Measurements from ENCODE around the gene RAPGEF5.

RAPGEF5 gene

DNA sequence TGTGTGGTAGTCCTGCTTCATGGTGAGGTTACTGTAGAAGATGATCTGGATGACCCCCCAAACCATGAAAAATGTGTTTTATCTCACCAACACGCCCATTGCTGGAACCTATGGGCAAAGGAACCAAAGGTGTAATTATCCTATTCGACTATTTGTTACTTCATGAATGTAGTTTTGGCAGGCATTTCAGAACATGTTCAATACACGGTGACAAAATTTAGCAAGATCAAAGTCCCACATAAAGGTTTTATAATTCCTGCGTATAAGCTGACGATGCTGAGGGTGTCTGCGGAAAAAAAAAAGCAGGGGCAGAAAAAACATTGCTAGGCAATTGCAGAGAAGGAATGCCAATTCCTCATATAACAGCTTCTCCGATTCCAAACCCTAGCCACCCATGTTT lies 13.3 kb downstream of the RAPGEF5 start:
- no peak for DNase-seq

DNA sequence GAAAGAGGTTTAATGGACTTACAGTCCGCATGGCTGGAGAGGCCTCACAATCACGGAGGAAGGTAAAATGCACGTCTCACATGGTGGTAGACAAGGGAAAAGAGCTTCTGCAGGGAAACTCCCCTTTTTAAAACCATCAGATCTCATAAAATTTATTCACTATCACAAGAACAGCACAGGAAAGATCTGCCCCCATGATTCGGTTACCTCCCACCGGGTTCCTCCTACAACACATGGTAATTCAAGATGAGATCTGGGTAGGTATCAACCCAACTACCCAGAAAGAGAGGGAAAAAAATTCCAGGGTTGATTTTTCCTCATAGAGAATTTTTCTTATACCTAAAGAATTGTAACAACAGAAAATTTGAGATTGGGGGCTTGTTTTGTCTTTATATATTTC lies 13.9 kb downstream of the RAPGEF5 start:
- DNase-seq = no peak

DNA sequence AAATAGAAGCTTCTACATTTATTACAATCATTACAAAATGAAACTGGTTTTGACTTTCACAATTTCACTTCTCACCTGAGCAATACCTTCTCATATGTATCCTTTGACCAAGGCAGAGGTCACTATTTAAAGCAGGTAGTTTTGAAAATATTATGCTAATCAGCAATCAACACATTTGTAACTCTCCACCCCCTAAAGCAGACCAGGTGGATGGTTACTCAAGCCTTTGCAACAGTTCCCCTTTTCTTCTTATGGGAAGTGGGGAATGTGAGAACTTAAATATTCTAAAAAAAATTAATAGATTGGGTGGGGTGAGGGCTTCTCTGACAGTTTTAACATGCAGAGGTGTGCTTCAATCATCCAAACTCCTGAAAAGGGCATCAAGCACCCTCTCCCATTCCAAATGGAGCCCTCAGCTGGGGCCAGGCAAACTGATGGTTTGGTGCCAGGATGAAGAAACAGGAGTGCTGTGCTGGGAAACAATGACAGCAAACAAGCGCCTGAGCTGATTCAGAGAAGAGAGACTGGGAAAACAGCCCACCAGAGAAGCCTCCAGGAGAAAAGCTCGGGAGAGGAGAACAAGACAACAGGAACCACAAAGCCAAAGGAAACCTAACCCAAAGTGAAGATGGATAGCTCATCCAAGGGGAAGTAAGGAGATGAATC lies 17.1 kb downstream of the RAPGEF5 start:
- no peak for DNase-seq

DNA sequence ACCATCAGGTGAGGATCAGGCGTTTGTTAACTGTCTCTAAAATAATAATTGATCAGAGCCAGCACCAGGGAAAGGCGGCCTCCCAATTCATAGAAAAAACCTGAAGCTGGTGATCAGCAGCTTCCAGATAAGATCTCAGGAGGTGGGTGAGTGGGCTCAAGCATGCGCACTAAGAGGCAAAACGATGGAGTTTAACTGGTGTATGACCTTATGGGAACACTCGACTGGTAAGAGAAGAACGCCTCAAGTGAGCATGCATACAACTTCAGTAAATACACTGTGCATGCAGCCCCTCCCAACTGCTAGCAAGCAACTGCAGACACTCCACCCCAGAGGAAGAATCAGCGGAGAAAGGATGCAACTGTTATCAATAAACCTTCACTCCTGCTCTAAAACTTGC lies 18.1 kb downstream of the RAPGEF5 start:
- no peak for DNase-seq

DNA sequence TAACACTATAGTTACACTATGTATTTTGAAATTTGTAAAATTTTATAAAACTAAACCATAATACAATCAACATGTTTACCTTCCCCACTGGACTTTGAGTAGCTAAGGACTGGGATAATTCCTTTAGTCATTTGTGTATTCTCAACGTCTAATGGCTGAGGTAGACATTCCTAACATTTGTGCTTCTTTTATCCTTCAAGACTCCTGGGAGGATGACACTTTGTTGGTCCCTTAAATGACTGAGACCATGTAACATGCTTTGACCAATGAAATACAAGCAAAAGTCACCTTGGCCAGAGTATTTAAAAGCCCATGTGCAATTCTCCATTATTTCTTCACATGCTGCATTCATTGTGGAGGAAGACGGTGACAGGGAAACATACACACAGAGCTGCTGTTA lies 18.5 kb downstream of the RAPGEF5 start:
- DNase-seq = no peak

DNA sequence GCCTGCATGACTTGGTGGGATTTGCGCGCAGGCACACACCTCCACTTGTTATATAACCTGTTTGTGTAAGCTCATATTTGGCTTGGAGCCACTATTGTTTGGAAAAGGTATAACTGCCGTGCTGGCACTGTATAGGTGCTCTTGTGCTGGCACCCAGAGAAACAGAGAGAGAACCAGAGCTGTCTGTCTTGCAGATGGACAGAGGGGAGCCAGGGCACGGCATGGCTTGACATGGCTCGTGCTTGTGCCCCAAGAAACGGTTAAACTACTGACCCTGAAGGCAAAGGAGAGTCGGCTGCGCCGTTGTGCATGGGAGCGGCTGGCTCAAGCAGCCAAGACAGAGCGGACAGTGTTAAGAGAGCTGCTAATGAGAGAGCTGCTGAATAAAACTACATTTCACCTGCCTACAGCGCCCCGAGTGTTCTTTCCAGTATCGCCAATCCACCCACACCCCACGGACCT lies 23.2 kb downstream of the RAPGEF5 start:
- no peak for DNase-seq

DNA sequence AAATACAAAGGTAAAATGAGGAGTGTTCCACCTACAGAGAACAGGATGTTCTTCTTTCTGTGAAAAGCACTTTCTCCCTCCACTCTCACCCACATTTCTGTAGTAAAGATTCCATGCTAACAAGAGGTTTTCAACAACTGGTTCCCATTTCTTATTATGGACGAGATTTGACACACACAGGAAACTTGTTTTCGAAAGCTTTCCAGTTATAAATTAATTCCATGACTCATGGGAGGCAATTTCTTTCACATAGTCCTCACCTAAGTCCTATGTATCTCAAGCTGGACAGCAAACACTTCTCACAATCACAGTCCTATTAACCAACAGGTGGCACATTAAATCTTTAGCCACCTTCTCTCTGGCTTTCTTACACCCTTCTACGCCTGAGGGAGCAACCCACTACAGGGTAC lies 24.5 kb downstream of the RAPGEF5 start:
- no peak for DNase-seq

DNA sequence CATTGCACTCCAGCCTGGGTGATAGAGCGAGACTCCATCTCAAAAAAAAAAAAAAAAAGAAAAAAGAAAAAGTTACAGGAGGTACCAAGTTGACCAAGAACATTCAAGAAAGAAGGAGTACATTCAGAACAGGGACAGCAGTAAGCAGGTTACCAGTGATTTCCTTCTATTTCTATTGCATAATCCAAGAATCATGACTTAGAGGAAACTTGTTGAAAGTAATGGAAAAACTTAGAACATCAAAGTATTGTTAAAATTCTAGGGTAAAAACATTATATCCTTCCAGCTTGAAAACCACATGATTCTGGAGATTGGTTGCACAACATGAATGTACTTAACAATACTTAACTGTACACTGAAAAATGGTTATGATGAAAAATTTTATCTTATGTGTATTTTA lies 25.2 kb downstream of the RAPGEF5 start:
- DNase-seq = no peak

DNA sequence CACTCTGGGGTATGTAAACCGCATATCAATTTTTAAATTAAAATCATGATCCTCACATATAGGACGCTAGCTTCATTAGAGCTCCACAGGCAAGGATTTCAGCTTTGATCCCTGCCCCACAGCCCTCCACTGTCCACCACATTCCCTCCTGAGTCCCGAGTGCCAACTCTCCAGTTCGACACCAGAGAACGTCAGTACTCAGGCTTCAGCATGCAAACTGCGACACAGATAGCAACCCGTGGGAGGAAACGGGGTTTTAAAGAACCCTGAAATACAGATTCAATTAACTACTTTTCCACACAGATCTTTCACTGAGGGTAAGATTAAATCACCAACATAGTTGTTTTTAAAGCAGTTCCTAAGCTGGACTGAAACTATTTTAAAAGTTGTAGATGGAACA lies 26.1 kb downstream of the RAPGEF5 start:
- DNase-seq = no peak

DNA sequence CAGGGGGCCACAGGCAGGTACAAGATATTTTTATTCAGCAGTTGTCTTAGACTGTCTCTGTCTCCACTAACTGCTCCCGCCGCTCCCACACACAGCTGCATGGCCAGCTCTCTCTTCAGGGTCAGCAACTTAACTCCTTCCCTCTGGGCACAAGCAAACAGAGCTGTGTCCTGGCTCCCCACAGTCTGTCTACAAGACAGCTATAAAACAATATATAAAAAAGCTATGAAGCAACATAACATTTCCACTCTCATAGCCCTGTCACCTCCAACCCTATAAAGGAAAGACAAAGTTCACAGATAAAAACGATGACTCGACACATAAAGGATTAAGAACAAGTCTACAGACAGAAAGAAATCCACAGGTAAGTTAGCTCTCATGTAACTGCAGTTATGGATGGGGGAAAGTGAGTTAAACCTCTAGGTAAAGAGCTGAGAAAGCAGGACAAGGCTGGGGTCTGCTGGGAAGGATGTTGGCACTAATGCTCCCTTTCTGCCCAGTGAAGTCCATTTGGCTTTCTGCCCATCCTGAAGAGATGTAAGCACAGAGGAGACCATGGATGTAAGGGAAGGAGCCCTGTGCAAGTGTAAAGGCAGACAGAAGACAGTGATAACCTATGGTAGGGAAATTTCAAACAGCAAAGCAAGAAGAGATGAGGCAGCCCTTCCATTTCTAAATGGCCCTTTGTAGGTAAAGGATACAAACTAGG lies 27.0 kb downstream of the RAPGEF5 start:
- DNase-seq = no peak

DNA sequence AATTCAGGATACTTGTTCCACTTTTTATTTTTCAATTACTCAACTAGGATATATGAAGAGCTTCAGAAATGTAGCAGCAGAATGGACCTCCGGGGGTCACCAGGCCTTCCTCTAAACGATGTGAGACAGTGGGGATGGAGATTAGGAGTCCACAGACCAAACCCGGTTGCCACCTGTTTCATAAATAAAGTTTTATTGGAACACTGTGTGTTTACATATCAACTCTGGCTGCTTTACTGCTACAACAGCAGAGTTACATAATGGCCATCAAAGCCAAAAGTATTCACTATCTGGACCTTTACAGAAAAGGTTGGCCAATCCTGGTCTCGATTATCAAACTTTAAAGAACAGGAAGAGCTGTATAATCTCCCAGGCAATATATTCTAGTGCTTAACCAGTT lies 30.8 kb downstream of the RAPGEF5 start:
- no peak for DNase-seq

DNA sequence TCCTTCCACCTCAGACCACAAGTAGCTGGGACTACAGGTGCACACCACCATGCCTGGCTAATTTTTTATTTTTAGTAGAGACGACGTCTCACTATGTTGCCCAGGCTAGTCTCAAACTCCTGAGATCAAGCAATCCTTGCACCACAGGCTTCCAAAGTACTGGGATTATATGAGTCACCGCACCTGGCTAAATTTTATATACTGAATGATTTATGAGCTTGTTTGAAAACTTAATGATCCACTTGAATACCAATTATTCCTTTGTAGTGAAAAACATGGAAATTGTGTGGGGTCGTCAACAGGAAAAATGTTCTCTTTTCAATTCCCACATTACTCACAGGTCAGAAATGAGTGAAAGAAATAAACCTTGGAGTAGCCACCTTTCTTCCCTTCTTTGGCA lies 31.3 kb downstream of the RAPGEF5 start:
- no peak for DNase-seq

DNA sequence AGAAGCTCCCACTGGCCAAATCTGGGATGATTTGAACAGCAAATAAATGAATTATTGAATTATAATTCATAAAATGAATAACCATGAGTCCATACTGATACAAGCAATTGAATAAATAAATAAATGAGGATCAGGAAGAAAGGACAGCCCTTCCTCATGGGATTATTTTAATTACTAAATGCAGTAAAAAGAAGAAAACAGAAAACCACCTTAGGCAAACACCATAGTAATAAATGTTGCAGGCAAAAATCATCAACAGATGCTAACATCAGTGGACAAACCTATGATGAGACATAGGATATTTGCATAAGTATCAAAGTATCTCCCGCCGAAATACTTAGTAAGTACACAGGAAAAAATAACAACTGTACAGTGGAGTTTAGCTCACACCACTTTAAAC lies 33.2 kb downstream of the RAPGEF5 start:
- no peak for DNase-seq

DNA sequence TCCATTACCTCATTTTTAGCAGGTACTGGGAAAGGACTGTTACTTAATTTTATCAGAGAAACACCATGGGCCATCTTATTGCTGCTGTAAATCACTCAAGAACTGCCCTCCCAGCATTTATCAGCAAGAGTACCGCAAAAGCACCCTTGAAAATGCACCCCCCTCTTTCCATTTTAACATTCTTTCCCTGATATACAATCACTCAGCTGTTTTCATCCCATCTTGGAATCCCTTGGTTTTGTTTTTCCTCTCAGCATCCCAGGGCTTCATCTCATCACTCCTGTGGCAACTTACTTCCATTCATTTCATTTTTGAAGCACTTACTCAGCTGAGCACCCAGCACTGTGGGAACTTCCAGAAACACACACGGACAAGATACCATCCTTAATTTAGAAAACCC lies 36.5 kb downstream of the RAPGEF5 start:
- no peak for DNase-seq

DNA sequence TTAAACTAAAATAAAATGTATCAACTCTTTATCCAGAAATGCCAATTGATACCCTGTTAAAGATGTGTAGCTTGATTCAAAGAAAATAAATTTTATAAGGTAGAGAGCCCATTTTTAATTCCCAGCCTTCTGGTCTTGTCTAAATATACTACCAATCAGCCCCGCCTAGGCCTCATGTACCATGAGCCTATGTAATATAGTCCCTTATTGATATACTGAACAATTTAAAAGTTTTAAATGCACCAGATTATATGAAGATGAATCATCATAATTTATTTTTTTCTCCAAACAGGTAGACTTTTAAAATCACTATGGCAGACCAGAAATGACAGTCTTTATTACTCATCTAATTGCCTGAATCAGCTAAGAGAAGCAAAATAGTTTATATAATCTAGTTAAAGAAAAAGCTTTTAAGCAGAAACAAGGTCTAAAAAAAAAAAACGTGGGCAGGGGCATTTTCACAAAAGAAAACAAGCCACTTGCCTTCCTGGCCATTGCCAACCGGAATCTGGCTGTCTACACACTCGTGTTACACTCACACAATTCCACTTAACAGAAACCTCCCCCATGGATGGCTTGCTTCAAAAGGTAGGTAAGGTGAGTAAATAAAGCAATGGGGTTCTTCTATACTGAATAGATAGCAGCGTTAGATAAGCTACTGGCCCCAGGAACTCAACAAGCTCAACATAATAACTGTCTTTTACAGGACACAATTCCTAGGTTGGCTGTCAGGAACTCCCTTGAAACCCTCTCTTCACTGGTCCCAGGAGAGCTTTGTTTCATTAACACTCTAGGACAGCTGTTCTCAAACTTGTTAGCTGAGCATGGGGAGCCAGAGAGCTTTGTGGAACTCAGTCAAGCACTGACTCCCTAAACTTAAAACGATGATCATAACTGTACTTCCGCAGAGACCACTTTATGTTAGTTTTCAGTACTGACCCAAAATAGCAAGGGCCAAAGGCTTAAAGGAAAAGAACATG lies 37.2 kb downstream of the RAPGEF5 start:
- no peak for DNase-seq

DNA sequence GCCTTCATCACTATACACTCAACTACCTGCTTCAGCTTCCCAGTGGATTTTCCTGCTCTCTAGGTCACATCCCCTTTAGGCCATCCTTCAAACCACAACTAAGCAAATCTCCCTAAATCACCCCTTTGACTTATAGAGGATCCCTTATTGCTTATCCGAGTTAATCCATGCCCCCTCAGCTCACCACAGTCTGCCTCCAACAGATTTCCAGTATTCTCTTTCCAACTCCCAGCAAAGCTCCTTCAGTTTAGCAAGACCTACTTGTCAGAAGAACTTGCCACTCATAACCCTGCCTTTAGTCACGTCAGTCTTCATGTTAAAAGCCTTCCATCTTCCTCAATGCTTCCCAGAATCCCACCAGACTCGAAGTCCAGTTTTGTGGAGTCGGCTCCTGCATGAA lies 38.6 kb downstream of the RAPGEF5 start:
- DNase-seq = no peak

DNA sequence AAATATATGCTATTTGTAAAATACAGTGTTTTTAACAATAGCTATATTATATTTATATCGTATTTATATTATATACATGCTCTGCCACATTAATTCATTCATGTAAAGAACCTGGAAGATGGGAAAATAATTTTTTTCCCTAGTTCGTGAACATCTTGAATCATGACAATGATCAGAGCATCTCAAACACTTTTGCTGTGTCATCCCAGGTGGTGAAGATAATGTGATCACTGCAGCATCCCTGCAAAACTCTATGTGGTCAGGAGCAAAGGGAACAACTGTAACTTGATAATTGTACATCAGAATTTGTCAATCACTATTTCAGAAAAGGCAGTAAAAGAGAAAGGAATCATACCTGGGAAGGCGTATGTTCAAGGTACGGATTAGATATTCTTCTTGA lies 39.3 kb downstream of the RAPGEF5 start:
- no peak for DNase-seq

DNA sequence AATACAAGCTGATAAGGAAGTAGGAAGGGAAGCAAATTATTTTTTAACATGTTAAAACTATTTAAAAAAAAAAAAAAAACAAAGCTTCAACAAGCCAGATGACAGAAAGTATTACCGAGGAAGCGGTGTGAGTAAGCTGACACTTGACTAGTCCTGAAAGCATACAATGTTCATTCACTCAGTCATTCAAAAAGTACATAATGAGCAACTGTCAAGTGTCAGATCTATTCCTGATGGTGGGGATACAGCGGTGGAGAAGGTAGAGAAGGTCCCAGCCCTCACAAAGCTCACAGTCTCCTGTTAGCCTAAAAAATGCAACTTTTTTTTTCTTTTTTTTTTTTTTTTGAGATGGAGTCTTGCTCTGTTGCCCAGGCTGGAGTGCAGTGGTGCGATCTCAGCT lies 40.0 kb downstream of the RAPGEF5 start:
- no peak for DNase-seq

DNA sequence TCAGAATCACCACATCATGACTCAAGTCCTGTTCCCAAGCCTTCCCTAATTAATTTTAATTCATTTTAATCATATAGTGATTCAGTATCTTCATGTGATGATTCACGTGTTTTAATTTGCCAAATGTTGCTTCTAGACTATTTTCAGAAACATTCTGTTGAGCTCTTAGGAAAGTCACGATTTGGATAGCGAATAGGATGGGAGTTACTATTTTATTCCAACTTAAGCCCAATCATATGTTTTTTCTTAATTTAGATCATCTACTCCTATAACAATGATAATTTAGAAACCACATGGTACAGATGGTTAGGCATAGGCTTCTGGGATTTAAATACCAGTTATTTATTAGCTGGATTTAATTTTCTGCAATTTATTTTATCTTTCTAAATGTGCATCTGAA lies 49.1 kb downstream of the RAPGEF5 start:
- no peak for DNase-seq

DNA sequence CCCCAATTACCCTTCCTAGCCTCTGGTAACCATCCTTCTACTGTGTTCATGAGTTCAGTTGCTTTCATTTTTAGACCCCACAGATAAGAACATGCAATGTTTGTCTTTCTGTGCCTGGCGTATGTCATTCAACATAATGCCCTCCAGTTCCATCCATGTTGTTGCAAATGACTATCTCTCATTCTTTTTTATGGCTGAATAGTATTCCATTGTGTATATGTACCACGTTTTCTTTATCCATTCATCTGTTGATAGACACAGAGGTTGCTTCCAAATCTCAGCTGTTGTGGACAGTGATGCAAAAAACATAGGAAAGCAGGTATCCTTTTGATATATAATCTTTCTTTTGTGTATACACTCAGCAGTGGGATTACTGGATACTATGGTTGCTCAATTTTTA lies 51.2 kb downstream of the RAPGEF5 start:
- DNase-seq = no peak

DNA sequence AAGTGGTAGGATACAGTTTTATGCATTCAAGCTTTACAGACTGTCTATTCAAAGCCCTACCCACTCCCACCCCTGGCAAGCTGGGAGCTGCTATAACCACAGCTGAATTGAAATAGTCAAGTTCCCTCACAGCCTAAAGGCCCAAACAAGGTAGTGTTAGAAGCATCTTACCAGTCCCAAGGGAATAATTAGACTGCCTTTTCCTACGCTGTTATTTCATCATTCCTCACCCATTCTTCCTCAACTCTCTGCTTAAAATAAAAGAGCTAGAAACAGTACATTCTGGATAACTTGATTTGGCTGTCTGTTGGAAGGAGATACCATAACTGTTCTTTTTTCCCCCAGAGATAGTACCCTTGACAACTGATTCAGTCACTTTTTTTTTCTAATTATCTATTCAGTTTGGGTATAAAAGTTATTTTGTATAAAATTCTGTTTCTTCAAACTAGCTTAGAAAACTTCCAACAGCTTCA lies 54.0 kb downstream of the RAPGEF5 start:
- no peak for DNase-seq

DNA sequence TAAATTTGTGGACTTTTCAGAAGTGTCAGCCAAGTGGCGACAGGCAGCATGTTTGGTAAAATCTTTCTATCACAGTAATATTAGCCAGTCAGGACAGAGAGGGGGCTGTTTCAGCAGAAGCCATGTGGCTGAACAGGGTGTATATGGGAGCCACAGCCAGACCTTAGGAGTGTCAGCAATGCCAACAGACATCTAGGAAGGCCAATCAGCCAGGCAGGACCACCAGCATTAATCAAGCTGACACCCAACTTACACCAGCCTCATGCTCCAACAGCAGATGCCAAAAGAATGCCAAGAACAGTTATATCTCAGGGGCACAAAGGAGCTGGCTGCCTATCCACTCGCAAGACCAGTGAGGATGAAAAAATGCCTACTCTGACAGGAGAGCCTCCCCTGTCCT lies 54.8 kb downstream of the RAPGEF5 start:
- no peak for DNase-seq

DNA sequence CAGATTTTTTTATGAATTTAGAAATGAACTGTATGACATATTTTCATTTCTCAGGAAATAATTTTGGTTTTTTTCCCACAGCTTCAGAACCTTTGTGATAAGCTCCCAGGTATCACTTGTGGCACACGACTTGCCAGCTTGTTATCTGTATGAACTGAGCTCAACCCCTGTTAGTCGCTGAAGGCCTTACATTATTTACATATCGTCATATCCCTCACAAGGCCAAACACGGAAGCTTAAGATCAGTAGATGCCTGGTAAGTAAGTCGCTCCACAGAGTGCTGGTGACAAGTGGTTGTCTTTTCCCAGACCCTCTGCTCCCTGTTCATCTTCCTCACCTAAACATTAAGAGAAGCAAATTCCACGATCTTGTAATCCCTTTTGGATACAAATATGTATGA lies 55.2 kb downstream of the RAPGEF5 start:
- DNase-seq = no peak

DNA sequence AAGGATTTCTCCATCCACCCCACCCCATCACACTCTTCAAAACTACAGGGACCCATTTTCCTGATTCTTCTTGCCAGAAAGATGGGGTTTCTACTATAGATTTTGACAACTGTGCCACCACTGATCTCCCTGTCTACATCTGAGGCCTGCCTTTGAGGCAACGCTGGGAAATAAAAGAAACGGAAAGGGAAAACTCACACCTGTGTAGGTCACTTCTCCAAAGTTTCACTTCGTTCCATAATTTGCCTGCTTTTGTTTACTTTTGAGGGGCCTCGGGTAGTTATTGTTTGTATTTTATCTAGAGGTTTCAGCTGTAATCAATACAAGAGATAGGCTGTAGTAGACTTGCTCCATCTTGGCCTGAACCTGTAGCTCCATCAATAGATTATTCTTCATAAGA lies 56.1 kb downstream of the RAPGEF5 start:
- no peak for DNase-seq

Measured in effector CD4-positive, alpha-beta T cell (primary cell).